K562 (cell line): ENCODE measurements around the gene NOD1. TPM values are rescaled to one million over a fixed set of nuclear protein-coding genes. Genes with fewer than 3 reads are reported as not detected.

Experiments
- ARID1B ChIP-seq: fragments of 450-650 bp; IDR thresholded peaks from 2 replicates; pipeline ENCODE4 v1.6.1; 2016; ENCODE audit warnings: antibody characterized with exemption, mild to moderate bottlenecking, inconsistent platforms
- ARID3A ChIP-seq: IDR thresholded peaks from 2 replicates; pipeline ENCODE4 v1.6.1; 2012; ENCODE audit warnings: low read depth, low read length, improper control_type of control experiment, borderline replicate concordance
- ATF7 ChIP-seq: fragments of 450-650 bp; IDR thresholded peaks from 2 replicates; pipeline ENCODE4 v1.7.1; 2014; ENCODE audit warnings: mild to moderate bottlenecking, moderate library complexity
- CBFA2T2 ChIP-seq: fragments of 450-650 bp; conservative IDR thresholded peaks from 2 replicates; pipeline ENCODE4 v1.6.1; 2017; ENCODE audit warnings: mild to moderate bottlenecking
- FOXP4 ChIP-seq: sonication (generic); formaldehyde crosslinking; IDR thresholded peaks from 2 replicates; pipeline ENCODE4 v1.8.0; 2022; ENCODE audit warnings: mild to moderate bottlenecking, missing genetic modification reagents, borderline replicate concordance
- HDAC2 ChIP-seq: fragments of 450-650 bp; IDR thresholded peaks from 2 replicates; pipeline ENCODE4 v1.6.1; 2016; ENCODE audit warnings: mild to moderate bottlenecking
- HNRNPH1 ChIP-seq: fragments of 200-400 bp; formaldehyde crosslinking; optimal IDR thresholded peaks from 2 replicates; pipeline ENCODE3; 2017; ENCODE audit warnings: low read depth, mild to moderate bottlenecking, low read length, moderate library complexity
- JUNB ChIP-seq: fragments of 450-650 bp; formaldehyde crosslinking; conservative IDR thresholded peaks from 2 replicates; pipeline ENCODE4 v1.4.0; 2020; ENCODE audit warnings: mild to moderate bottlenecking
- KHSRP ChIP-seq: fragments of 450-650 bp; IDR thresholded peaks from 2 replicates; pipeline ENCODE4 v1.6.1; 2017
- MEF2D ChIP-seq: conservative IDR thresholded peaks from 2 replicates; pipeline ENCODE4 v1.6.1; 2016; ENCODE audit warnings: low read depth, missing genetic modification characterization, missing compliant biosample characterization
- MXI1 ChIP-seq: IDR thresholded peaks from 2 replicates; pipeline ENCODE4 v1.6.1; 2011; ENCODE audit warnings: low read depth, mild to moderate bottlenecking, improper control_type of control experiment, low read length
- NBN ChIP-seq: fragments of 450-650 bp; IDR thresholded peaks from 2 replicates; pipeline ENCODE4 v1.6.1; 2016; ENCODE audit warnings: low read depth, mild to moderate bottlenecking
- NCOA1 ChIP-seq: fragments of 450-650 bp; IDR thresholded peaks from 2 replicates; pipeline ENCODE4 v1.6.1; 2016; ENCODE audit warnings: low read depth
- PKNOX1 ChIP-seq: fragments of 450-650 bp; IDR thresholded peaks from 2 replicates; pipeline ENCODE4 v1.6.1; 2016
- RAD21 ChIP-seq, 2 experiments: fragments of 250-450 bp in 1 of 2; fragments of 450-650 bp in 1 of 2; sonication (Bioruptor Pico) in 1 of 2; formaldehyde crosslinking in 1 of 2; IDR thresholded peaks in 1 of 2; conservative IDR thresholded peaks in 1 of 2; 2 replicates each; pipeline versions ENCODE4 v1.4.0 to v1.8.0; 2020 to 2022; ENCODE audit warnings: mild to moderate bottlenecking in 2 of 2, moderate library complexity in 1 of 2
- RB1 ChIP-seq: fragments of 450-650 bp; IDR thresholded peaks from 2 replicates; pipeline ENCODE4 v1.6.1; 2017; ENCODE audit warnings: low read depth, mild to moderate bottlenecking
- RFX7 ChIP-seq: fragments of 250-450 bp; sonication (Bioruptor Pico); IDR thresholded peaks from 2 replicates; pipeline ENCODE4 v1.5.1; 2021; ENCODE audit warnings: mild to moderate bottlenecking
- YBX1 ChIP-seq: fragments of 450-650 bp; IDR thresholded peaks from 2 replicates; pipeline ENCODE4 v1.7.1; 2016; ENCODE audit warnings: mild to moderate bottlenecking
- ZBED1 ChIP-seq: IDR thresholded peaks from 2 replicates; pipeline ENCODE4 v1.6.1; 2014
- ZBTB33 ChIP-seq: sonication (generic); formaldehyde crosslinking; IDR thresholded peaks from 2 replicates; pipeline ENCODE4 v1.8.1; 2023; ENCODE audit warnings: mild to moderate bottlenecking, missing genetic modification reagents
- ZEB2 ChIP-seq: fragments of 450-650 bp; IDR thresholded peaks from 2 replicates; pipeline ENCODE4 v1.6.1; 2016
- ZNF263 ChIP-seq: sonication (generic); formaldehyde crosslinking; IDR thresholded peaks from 2 replicates; pipeline ENCODE4 v1.8.0; 2022; ENCODE audit warnings: mild to moderate bottlenecking, missing genetic modification reagents, borderline replicate concordance
- ZNF282 ChIP-seq: sonication (generic); formaldehyde crosslinking; IDR thresholded peaks from 2 replicates; pipeline ENCODE4 v1.8.1; 2023; ENCODE audit warnings: missing genetic modification reagents
- ZNF354B ChIP-seq: fragments of 250-450 bp; sonication (Bioruptor Pico); IDR thresholded peaks from 2 replicates; pipeline ENCODE4 v1.4.0; 2020
- polyA plus RNA-seq, 8 experiments: library from polyadenylated mRNA; depleted of rRNA in 4 of 8; stranded (reverse) in 5 of 8; unstranded in 3 of 8; fragments of >200 nt; fragmentation: Nextera tagmentation in 2 of 8; fragmentation: Illumina TruSeq in 1 of 8; extraction: Ambion mirVana in 2 of 8; extraction: Trizol in 1 of 8; gene quantifications; 2 replicates each; pipeline versions ENCODE4 v1.2.1 to v1.2.3, GENCODE V29; 2011 to 2014; ENCODE audit warnings: inconsistent platforms in 1 of 8, missing spikeins in 1 of 8
- total RNA-seq, 7 experiments: library from RNA; depleted of rRNA in 6 of 7; stranded (reverse); fragments of >200 nt in 6 of 7; fragmentation: Illumina TruSeq in 2 of 7; extraction: Trizol in 2 of 7; gene quantifications; 2 replicates each; pipeline versions ENCODE4 v1.2.1 to v1.2.3, GENCODE V29; 2011 to 2021; ENCODE audit warnings: low replicate concordance in 1 of 7

NOD1 gene
- total and polyA plus RNA-seq, 9 of the 15 experiments (the other 6 are each of a cell fraction or from before 2014, with no cell fraction given) = 0.34 to 7.1 (median 4.7) TPM

GRCh38 chr7:30470163-30470770, 8.3 kb downstream of the NOD1 start (continued):
- TF ChIP-seq ATF7 (peak; percentile 58; the same call in 1 of the 2 replicates), FOXP4 (no peak), NCOA1 (peak; percentile 59; the same call in 1 of the 2 replicates), ARID1B (peak; percentile 80), JUNB (CRISPR knock-in tag) (peak; percentile 63; the same call in 1 of the 2 replicates), RFX7 (no peak), HDAC2 (peak; percentile 96), KHSRP (0 out of 2 replicates have a peak, but pooled peaks have one; percentile 34), CBFA2T2 (peak; percentile 83), ARID3A (peak; percentile 56; the same call in 1 of the 2 replicates), ZNF354B (CRISPR knock-in tag) (no peak), RAD21 (CRISPR knock-in tag; conservative IDR thresholded peaks at IDR 0.05 in 1 of 2, IDR thresholded peaks at IDR 0.05 in 1 of 2) (peak; percentile 44 to 63), ZEB2 (peak; percentile 59), MXI1 (no peak), NBN (0 out of 2 replicates have a peak, but pooled peaks have one; percentile 44), ZNF263 (CRISPR knock-in tag) (no peak), ZBED1 (no peak), YBX1 (no peak), HNRNPH1 (no peak), MEF2D (tag) (0 out of 2 replicates have a peak, but pooled peaks have one; percentile 24), PKNOX1 (peak; percentile 81), ZNF282 (CRISPR knock-in tag) (no peak), ZBTB33 (CRISPR knock-in tag) (0 out of 2 replicates have a peak, but pooled peaks have one; percentile 19), RB1 (0 out of 2 replicates have a peak, but pooled peaks have one; percentile 26)
